T-helper 1 cell treated with Interleukin-12 subunit alpha and Interleukin-12 subunit beta and Interleukin-4 antibody, amounts not matched to agents 30 ng/mL and 1 ng/mL, for 36 hours (primary cell): Measurements from ENCODE around the gene FREM1. TPM values are rescaled to one million over a fixed set of nuclear protein-coding genes. Genes with fewer than 3 reads are reported as not detected.

ENCODE experiments used
- intact Hi-C: fragments of 100-400 bp; cut with micrococcal nuclease; formaldehyde crosslinking; loops from one replicate; pipeline ENCODE4 v1.15.1; 2024
- total RNA-seq: library from RNA; stranded (reverse); gene quantifications from 2 replicates; pipeline ENCODE4 v1.2.3, GENCODE V29; 2022

FREM1 gene
- total RNA-seq, 1 donor from 2014 or later: 0.02 TPM

DNA sequence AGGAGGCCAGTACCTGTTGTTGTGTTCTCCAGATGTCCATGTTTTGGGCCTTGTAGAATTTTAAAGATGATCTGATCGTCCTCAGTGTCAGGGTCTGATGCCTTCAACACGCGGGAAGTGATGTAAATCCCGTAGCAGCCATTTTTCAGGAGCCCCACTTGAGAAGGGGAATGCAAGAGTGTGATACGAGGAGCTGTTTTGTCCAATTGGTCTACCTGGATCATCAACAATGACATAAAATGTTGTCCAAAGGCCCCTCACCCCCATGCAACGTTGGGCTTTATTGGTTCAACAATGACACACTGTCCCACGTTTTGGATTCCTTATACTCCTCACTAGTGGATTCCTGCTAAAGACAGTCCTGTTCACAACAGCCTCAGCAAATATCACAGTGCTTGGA lies 139.6 kb downstream of the FREM1 start:
- intact Hi-C loops: no loop called here

DNA sequence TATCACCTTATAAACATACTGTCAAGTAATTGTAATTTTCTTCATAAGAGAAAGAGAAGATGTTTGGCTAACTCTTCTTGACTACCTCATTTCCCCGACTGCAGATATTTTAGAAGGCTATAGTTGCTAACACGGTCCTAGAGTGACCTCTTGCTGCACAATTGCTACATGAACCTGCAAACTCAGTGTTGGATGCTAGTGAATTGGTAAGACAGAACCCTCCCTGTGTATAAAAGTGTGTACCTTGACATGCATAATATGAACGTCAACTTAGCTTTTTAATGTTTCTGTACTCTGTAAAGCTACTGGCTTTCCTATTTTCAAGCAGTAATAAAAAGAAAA lies 141.0 kb downstream of the FREM1 start:
- intact Hi-C loops: no loop called here

GRCh38 chr9:14768405-14769229 lies 141.6 kb downstream of the FREM1 start:
- intact Hi-C loops: loop anchor here (1.0 kb wide), 5 partner anchors 152 to 1341 kb away; no protein-coding TSS in a partner anchor

GRCh38 chr9:14766299-14766698 lies 143.9 kb downstream of the FREM1 start:
- intact Hi-C loops: no loop called here

DNA sequence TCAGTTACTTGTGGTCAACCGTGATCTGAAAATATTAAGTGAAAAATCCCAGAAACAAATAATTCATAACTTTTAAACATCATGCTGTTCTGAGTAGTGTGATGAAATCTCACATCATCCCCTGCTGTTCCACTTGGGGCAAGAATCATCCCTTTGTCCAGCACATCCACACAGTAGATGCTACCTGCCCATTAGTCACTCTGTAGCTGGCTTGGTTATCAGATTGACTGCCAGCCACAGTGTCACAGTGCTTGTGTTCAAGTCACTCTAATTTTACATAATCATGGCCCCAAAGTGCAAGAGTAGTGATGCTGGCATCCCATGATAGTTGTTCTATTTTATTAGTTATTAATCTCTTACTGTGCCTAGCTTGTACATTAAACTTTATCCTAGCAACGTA lies 148.6 kb downstream of the FREM1 start:
- intact Hi-C loops: no loop called here

GRCh38 chr9:14760060-14760459 lies 150.2 kb downstream of the FREM1 start:
- intact Hi-C loops: no loop called here

DNA sequence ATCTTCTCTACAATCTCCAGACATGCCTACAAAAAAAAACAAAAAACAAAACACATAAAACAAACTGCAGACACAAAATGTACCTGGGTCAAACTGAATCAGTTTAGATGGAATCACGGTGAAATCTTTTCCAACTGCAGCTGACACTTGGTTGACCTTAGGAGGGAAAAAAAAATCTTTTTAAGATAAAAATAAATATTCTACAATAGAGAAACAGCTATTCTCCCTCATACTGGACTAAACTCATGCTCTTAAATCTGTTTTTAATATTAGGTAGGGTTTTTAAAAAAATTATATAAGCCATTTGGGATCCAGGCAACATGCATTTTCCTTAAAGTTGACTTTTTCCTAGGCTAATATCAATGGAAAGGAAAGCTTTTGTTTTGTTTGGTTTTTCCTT lies 153.9 kb downstream of the FREM1 start:
- intact Hi-C loops: no loop called here

- intact Hi-C loops: no loop called here
Measured at GRCh38 chr9:14752871-14753270, 157.4 kb downstream of the FREM1 start.

DNA sequence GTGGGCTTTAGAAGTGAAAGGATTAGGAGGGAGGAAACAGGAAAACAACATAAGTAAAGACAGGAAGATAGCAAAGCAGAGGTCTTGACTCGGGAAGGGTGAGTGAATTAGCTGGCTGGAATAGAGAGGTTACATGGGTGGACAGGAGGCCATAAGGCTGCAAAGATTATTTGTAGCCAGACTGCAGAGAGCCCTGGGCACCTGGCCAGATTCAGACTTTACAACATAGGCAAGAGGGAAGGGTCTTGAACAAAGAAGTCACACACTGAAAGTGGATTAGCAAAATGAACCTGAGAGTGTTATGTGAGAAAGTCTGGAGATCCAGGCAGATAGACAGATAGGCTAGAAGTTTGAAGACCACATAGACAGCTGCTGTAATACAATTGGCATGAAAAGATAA lies 158.0 kb downstream of the FREM1 start:
- intact Hi-C loops: no loop called here

GRCh38 chr9:14750821-14751220 lies 159.4 kb downstream of the FREM1 start:
- intact Hi-C loops: no loop called here

DNA sequence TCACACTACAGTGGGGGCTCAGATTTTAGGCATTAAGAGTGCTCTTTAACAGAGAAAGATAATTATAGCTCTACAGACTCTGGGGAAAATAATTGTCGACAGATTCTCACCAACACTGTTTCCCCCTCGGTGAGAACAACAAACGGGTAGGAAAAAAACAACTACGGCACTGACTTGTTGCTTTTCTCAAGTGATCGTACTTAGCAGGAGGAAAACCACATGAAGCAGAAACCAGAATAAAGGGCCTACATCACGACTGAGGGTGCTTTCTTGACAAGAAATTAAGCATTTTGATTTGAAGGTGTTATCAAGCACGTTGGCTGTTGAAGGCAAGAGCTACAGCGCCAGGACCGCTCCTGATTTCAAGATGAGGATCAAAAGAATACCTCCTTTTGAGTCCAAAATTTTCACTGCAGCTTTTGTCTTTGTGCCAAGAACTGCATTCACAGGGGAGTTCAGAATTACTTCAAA lies 160.5 kb downstream of the FREM1 start:
- intact Hi-C loops: no loop called here

DNA sequence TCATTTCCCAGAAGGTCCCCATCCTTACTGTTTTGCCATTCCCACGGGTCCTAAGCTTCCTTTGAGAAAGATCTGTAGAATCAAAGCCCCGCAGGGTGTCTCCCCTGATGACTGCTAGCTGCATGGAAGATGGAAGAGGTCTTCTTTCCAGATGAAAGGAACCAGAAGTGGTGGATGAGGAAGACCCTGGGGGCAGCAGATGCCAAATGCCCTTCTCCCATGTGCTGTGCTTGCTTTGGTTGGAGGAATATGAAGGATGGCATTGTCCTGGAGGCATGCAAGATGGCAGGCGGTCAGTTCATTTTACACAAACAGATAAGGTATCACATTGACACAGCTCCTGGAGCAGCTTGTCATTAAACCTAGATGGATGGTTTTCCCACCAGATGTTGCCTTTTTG lies 161.9 kb downstream of the FREM1 start:
- intact Hi-C loops: no loop called here

- intact Hi-C loops: no loop called here
Measured at GRCh38 chr9:14747111-14747510, 163.1 kb downstream of the FREM1 start.

GRCh38 chr9:14746626-14747025 lies 163.6 kb downstream of the FREM1 start:
- intact Hi-C loops: no loop called here

GRCh38 chr9:14744768-14745167 lies 165.5 kb downstream of the FREM1 start:
- intact Hi-C loops: no loop called here

DNA sequence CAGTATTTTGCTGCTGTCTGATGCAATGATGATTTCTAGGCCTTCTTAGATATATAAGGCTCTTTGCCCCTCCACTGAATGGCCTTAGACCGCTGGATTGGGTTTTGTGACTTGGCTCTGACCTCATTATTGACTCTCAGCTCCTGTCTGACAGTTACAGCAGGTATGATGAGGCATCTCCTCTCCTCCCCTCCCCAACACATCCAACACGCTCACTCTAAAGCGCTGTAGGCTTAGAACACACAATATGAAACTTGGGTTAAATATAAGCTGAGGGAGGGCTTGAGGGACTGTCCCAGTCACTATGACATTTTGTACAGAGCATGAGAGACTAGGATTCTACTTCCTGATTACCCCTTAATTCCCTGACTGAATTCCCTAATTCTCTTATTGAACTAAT lies 168.9 kb downstream of the FREM1 start:
- intact Hi-C loops: no loop called here

GRCh38 chr9:14733133-14733532 lies 177.1 kb downstream of the FREM1 start:
- intact Hi-C loops: loop anchor here (5.0 kb wide), 1 partner anchor 1456 kb away; the partner anchor contains the start of gene MPDZ

GRCh38 chr9:14731294-14731981 lies 178.8 kb downstream of the FREM1 start:
- intact Hi-C loops: loop anchor here (5.0 kb wide), 1 partner anchor 1454 kb away; the partner anchor contains the start of gene MPDZ

- intact Hi-C loops: loop anchor here (5.0 kb wide), 1 partner anchor 1453 kb away; the partner anchor contains the start of gene MPDZ
Measured at GRCh38 chr9:14730461-14730898, 179.7 kb downstream of the FREM1 start.

- intact Hi-C loops: no loop called here
Measured at GRCh38 chr9:14723301-14723700, 186.9 kb downstream of the FREM1 start.

DNA sequence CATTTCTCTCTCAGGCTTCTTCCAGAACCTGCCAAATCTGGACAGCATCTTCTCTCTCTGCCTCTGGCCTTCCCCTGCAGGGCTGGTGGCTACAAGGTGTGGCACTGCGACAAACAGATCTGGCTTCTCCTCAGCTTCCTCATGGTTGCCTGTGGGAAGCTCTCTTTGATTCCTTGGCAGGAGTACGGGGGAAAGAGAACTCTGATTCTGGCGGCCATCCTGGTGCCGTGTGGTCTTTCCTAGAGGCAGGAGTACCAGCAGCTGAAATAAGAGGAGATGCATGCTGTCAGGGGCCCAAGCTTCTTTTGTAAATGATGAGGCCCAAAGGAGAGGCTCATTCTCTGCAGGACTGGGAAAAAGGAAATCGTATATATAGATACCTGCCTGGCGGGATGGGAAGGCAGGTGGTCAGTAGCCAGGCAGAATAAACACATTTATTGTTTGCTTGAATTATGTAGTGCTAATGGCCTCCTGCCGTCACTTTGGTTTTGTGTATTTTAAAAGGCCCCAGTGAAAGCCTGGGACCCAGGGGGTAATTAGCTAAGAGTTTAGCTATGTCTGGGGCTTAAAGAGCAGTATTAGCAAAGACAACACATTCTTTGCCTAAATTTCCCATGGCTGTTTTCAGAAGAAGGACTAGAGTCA lies 187.7 kb downstream of the FREM1 start, which contains the start of gene CER1:
CER1 (minus strand) TSS at position 343 of the 645 bp plus-strand sequence; CDS start at position 282, 61 bp downstream.
- intact Hi-C loops: no loop called here
